Head of caudate nucleus (tissue), 42 donors: ENCODE results near the gene CPB1.

ENCODE experiments used
- DNase-seq, 42 donors: peaks; one replicate each; pipeline versions ENCODE4 v3.0.0 to v3.0.0-alpha.2; 2020 to 2021; ENCODE audit warnings: mixed read lengths in 7 of 42
- intact Hi-C: fragments of 100-400 bp; cut with DNase I; formaldehyde crosslinking; loops from one replicate; pipeline ENCODE4 v1.15.0; 2022

CPB1 gene

DNA sequence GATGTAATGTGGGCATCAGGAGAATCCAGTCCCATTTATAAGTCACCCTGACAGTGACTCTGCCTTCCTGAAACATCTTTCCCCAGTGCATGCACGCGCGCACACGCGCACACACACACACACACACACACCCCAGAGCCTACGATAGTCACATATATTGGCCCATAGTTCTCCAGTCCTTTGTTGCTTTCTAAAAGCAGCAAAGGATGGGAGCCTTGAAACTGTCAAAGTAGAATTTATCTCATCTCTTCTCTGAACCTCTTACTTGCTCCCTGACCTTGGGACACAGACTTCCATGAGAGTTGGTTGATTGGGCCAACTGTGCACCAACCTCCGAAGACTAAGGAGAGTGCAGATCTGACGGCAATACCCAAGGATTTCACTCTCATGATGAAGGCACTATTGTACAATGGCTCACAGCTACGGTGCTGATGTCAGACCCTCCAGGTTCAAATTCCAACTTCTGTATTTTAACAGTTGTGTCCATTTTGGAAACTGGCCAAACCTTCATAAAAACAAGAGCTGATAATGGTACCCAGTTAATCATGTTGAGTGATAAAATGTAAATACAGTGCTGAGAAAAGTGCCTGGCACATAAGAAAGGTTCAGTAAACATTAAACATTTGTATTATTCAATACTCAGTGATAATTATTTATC is 45.8 kb downstream of the CPB1 start:
- DNase-seq, result no peak
- intact Hi-C loops, result no loop called here

DNA sequence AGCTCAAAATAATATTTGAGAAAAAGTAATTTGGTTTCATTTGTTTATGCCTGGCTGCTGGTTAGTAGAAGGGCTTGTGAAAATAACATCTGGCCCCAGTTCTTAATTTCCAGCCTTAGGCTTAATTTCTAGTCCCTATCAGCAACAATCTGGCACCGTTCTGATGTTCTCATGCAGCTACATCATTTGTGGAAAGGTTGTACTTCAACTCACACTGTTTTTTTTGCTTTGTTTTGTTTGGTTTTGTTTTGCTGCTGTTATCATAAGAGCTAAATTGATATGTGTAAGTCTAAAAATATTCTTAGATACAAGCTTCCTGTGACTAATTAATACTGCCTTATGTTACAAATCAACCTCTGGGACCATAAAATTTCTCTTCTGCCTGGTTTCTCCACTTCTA is 46.4 kb downstream of the CPB1 start:
- intact Hi-C loops, result no loop called here

DNA sequence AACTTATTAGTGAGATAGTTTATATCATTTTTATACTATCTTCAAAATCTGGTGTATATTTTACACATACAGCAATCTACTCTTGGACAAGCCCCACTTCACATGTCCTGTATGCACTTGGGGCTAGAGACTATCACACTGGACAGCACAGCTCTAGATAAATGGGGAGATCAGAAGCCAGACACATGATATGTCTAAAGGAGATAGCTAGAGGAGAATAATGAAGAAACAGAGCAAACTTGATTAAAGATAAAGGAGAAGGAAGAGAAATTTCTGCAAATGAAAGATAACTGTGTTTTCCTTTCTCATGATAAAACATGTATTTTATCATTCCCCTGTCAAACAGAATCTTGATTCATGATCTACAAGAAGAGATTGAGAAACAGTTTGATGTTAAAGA is 50.5 kb downstream of the CPB1 start:
- intact Hi-C loops, result no loop called here
- no peak for DNase-seq

More for the DNA sequence above, 46.4 kb downstream of the CPB1 start:
- no peak for DNase-seq

DNA sequence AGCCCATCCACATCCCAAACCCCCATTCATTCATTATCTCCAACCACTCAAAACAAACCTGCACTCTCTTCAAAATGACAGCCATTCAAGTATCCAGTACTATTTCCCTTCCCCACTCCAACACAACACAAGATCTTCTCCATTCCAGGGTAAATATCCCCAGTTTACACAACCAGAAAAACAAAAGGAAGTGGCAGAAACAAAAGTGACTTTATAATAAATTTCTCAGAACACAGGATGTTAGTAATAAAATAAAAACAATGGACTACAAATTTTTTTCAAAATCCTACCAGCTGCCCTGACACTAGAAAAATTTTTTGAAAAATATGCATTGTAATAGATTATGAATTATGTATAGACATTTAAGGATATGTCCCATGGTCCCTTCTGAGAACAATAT is 51.6 kb downstream of the CPB1 start:
- no peak for DNase-seq
- intact Hi-C loops, result no loop called here

DNA sequence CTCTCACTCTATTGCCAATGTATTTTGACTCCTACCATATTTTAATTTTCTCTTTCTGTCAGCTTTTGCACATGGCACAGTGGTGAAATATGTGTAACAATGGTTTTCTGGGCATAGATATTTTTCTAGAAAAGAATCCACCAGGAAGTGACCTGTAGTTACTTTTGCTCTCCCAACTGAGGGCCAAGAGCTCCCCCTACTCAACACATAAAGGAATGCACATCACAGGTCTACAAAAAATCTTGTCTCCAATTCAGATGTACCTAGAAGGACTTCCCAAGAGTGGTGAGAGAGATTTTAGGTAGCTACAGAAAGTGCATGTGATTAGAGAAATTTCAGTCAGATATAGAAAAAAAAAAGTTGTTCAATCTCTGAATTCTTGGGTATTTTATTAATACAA is 53.1 kb downstream of the CPB1 start:
- no peak for DNase-seq

DNA sequence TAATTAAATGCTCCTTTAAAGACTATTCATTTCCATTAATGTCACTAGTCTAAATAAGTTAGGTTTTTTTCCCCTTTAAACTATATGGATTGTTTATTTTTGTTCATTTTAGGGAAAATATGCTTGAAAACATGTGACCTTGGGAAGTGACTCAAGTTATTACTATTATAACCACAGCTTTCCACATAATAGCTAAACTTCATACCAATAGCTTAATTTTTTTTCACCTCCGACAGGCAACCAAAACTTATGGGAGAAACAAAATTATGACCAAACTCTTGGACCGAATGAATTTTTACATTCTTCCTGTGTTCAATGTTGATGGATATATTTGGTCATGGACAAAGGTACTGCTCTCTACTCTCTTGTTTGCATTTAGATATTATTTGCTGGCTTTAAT is 53.7 kb downstream of the CPB1 start:
- intact Hi-C loops, result no loop called here
- DNase-seq, result no peak

More for the DNA sequence above, 53.1 kb downstream of the CPB1 start:
- intact Hi-C loops, result no loop called here

DNA sequence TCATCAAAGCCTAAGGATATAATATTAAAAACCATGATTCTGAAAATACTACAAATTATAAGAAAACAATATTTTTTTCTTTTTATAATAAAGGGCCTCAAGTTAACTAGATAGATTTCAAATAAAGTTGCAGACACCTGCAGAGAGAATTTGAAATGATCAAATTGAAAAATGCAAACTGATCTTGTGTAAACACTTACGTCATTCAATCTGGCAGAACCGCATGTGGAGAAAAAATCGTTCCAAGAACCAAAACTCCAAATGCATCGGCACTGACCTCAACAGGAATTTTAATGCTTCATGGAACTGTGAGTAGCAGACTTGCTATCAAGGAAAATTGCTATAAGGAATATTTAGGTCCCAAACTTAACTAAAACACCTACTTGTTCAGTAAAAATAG is 54.7 kb downstream of the CPB1 start:
- intact Hi-C loops, result no loop called here
- DNase-seq, result no peak

DNA sequence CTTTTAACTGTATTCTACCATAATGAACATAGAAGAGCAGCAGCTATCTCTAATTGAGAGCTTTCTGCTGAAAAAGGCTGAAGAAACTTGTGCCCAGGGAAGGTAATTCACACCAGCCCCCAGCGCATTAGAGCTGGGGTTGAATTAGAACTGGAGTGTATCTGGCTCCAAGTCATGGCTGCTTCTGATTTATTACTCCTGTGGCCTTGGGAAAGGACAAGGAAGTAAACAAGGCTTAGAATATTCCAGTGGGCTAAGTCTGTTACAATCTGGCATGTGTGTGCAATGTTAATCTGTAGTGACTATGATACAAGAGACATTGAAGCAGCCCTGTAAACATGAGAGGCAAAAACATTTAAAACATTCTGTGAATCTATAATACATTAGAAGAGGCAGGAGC is 55.6 kb downstream of the CPB1 start:
- no peak for DNase-seq
- intact Hi-C loops, result no loop called here

DNA sequence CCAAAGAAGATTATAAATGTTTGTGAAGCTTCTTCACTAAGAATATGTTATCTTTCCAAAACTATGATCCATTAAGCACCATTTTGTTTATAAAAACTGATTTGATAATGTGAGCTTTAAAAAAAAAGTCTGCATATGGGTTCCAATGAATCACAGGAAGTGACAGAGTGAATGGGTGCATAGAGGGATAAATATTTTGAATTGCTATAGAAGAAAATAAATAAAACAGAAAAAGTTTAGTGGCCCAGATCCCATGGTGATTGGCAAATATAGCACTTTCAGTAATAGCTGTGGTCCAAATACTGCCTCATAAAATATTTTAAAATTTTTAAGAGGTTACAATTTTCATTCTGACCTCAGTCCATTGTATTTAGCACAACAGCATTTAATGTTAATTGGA is 56.6 kb downstream of the CPB1 start:
- intact Hi-C loops, result no loop called here

DNA sequence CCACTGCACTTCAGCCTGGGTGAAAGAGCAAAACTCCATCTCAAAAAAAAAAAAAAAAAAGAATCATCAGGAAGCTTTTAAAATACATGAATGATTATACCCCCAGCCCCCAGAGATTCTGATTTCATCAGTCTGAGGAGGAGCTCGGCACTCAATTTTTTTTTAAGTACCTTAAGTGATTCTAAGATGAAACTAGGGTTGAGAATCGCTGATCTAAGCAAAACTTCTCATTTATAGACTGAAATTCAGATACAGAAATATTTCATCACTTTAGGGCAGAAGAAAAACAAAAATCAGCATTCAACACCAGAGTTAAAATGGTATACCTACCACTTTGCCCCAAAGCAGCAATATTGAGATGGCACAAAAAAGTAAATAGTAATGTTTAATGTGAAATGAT is 62.2 kb downstream of the CPB1 start:
- intact Hi-C loops, result no loop called here
- no peak for DNase-seq

More for the DNA sequence above, 56.6 kb downstream of the CPB1 start:
- no peak for DNase-seq

DNA sequence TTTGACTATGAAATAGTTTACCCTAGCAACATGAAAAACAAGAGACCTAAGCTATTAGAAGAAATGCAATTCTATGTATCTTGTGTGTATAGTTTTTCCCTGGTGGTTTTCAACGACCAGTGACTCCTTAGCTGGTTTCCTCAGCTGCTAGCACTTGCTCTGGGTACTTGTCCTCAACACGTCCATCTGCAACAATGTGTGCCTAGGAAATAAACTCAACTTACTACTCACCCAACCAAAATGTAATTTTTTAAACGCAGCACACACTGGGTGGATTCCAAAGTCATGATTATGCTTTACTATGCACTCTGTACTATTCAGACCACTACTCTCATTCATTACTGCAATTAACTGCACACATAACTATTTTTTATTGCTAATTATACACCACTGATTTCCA is 68.5 kb downstream of the CPB1 start:
- intact Hi-C loops, result no loop called here
- no peak for DNase-seq

DNA sequence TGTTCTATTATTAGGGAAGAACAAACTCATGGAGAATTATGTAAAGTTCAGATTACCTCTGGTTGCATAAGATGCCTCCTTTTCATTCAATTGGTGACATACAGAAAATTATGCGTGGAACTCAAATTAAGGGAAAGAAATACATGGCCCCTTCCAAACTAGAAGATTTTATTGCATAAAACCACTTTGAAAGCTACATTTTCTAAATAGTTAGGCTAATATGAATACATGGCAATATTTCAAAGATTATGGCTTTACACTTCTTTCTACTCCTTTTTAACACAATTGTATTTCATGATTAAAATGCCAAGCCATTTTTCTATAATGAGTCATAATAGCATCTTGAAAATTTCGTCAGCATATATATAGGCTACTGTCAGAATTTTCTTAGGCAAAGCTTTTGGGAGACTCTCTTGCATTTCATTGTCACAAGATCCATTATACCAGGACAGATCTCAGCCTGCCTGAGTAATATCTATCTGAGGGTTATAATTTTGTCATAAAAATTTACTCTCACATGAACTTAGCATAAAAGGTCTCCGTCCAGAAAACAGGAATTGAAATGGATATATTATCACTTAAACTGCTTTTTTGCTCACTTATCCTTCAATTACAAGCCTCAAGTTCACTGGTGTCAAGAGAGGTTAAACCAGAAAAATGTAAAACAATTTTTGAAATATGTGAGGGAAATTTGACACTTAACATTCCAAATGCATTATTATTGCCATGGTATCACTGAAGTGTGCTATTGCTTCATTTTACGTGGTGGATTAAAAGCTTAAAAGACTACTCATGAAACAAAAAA is 74.6 kb downstream of the CPB1 start:
- DNase-seq, result no peak

DNA sequence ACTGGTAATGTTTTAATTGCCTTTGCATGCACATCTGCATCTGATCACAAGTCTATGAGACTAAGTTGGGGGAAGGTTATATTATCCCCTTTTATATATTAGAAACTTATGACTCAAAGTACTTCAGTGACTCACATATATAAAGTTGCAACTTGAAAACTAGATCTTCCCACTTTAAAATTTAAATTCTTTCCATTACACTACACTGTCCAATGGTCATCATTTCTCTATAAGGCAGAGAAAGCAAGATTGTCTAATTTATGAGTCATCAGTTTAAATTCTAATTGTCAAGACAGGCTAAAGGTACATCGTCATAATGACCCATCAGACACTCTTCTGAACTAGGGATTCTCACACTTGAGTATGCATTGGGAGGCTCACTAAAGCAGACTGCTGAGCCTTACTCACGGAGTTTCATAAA is 75.4 kb downstream of the CPB1 start:
- intact Hi-C loops, result no loop called here
- DNase-seq, result no peak

More for the DNA sequence above, 74.6 kb downstream of the CPB1 start:
- intact Hi-C loops, result no loop called here

DNA sequence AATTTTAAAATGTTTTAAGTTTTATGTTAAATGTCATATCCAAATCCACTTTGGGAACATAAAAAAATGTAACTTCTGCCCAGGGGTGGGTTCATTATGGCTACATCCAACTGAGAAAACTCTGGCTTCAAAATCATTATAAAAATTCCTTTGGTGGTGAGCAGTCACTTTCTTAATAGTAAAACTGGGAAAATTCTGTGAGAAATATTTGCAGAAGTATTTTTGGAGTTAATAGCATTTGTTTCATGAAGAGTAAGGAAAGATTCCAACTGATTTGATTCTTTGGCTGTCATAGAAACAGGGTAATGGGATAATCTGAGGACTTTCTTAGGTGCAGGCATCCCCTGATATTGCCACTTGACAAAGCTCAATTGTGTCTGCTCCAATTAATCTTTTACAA is 76.3 kb downstream of the CPB1 start:
- DNase-seq, result no peak
- intact Hi-C loops, result no loop called here

DNA sequence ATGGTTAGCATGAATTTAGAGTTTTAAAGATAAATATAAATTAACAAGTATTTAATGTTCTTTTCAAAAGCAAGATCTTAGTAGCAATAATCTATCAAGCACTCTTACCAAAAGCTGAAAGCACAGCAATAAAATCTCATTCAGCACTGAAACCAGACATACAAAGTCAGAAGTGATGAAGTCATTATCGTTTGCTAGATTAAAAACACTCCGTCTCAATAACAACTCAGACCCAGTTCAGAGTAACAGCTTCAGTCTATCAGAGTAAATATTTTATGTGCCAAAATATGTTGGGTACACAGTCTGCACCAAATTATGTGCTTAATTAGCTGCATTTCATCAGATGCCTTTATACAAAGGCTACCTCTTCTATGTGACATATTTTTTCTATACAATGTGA is 79.1 kb downstream of the CPB1 start:
- DNase-seq, result no peak
- intact Hi-C loops, result no loop called here
